Measurements from ENCODE around the gene GLI3. TPM values are rescaled to one million over a fixed set of nuclear protein-coding genes. Genes with fewer than 3 reads are reported as not detected.

Gene GLI3
- total RNA-seq, 1 experiment from 2014 or later: 46.2 TPM

DNA sequence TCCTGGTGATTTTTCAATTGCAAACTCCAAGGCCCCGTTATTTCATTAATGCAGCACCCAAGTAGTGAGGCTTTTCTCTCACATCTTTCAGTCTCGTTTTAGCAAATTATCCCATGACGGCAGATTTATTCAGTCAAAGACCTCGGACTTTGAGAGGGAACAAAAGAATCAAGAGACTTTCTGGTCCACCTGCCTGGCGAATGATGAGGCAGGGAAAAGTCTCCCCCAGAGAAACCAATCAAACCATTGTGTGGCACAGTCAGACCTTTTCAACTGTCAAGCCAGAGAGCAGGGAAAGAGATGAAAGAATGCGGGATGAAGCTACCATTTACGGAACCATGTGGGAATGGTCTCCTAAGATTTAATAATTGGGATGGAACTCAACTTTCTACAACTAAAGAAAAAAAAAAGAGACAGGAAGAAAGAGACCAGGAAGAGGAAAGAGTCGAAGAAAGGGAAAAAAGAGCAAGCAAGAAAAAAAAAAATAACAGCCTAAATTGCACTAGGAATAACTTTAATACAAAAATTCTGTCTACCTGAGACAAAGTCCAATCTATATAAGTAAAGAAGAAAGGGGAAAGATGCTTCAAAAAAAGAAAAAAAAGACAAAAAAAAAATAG lies 22.8 kb downstream of the GLI3 start (continued):
- TF ChIP-seq, protein P1, sequence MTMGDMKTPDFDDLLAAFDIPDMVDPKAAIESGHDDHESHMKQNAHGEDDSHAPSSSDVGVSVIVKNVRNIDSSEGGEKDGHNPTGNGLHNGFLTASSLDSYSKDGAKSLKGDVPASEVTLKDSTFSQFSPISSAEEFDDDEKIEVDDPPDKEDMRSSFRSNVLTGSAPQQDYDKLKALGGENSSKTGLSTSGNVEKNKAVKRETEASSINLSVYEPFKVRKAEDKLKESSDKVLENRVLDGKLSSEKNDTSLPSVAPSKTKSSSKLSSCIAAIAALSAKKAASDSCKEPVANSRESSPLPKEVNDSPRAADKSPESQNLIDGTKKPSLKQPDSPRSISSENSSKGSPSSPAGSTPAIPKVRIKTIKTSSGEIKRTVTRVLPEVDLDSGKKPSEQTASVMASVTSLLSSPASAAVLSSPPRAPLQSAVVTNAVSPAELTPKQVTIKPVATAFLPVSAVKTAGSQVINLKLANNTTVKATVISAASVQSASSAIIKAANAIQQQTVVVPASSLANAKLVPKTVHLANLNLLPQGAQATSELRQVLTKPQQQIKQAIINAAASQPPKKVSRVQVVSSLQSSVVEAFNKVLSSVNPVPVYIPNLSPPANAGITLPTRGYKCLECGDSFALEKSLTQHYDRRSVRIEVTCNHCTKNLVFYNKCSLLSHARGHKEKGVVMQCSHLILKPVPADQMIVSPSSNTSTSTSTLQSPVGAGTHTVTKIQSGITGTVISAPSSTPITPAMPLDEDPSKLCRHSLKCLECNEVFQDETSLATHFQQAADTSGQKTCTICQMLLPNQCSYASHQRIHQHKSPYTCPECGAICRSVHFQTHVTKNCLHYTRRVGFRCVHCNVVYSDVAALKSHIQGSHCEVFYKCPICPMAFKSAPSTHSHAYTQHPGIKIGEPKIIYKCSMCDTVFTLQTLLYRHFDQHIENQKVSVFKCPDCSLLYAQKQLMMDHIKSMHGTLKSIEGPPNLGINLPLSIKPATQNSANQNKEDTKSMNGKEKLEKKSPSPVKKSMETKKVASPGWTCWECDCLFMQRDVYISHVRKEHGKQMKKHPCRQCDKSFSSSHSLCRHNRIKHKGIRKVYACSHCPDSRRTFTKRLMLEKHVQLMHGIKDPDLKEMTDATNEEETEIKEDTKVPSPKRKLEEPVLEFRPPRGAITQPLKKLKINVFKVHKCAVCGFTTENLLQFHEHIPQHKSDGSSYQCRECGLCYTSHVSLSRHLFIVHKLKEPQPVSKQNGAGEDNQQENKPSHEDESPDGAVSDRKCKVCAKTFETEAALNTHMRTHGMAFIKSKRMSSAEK (CRISPR knock-in tag; IDR thresholded peaks at IDR 0.05; ENCODE audit: borderline replicate concordance): no peak
- TF ChIP-seq ZNF671 (CRISPR knock-in tag; IDR thresholded peaks at IDR 0.05) (no peak), ZNF317 (CRISPR knock-in tag; IDR thresholded peaks at IDR 0.05; ENCODE audit: borderline replicate concordance, low read depth) (no peak)
- TF ChIP-seq, protein P2, sequence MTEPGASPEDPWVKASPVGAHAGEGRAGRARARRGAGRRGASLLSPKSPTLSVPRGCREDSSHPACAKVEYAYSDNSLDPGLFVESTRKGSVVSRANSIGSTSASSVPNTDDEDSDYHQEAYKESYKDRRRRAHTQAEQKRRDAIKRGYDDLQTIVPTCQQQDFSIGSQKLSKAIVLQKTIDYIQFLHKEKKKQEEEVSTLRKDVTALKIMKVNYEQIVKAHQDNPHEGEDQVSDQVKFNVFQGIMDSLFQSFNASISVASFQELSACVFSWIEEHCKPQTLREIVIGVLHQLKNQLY (CRISPR knock-in tag; IDR thresholded peaks at IDR 0.05): no peak

DNA sequence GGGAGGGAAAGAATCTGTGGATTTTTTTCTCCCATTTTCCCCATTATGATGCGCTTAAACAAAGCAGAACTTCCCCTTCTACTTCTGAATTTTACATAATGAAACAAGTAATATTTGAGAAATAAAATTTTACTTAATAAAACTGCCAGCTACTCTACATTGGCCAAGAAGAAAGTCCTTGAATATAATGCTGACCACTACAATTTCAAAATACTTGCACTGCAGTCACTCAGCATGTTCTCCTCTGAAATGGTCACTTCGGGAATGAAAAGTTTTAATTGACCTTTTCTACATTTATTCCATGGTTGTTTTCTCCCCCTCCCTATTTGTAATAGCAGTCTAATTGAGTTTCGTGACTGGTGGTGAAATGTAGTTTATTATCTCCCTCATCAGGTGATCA lies 23.9 kb downstream of the GLI3 start:
- CTCF ChIA-PET: interaction anchor here (0.9 to 1.4 kb wide), 3 partner anchors 10 to 27 kb away, joined by 3 to 5 read pairs (median 3); no protein-coding TSS in a partner anchor
- Mint-ChIP-seq H3K36me3 (peaks cover 6% of the 10 kb centered on the region), H3K27ac (peak overlapping the region; percentile 81), H3K27me3 (ENCODE audit: low read depth) (no peaks in the 10 kb centered on the region), H3K4me3 (no peak overlapping the region; the same call in 1 of the 2 replicates), H3K4me1 (peaks cover 81% of the 10 kb centered on the region), H3K9me3 (no peaks in the 10 kb centered on the region)
- no peak for DNase-seq (ENCODE audit: low spot score)
- ATAC-seq: no peak
- POLR2A ChIA-PET: interaction anchor here (2.1 kb wide), 1 partner anchor 14 kb away, joined by 11 read pairs; no protein-coding TSS in a partner anchor
- no peak for TF ChIP-seq KAT7 (CRISPR knock-in tag; IDR thresholded peaks at IDR 0.05; ENCODE audit: borderline replicate concordance)
- no peak for TF ChIP-seq ETV6 (CRISPR knock-in tag; IDR thresholded peaks at IDR 0.05)
- TF ChIP-seq, protein P3, sequence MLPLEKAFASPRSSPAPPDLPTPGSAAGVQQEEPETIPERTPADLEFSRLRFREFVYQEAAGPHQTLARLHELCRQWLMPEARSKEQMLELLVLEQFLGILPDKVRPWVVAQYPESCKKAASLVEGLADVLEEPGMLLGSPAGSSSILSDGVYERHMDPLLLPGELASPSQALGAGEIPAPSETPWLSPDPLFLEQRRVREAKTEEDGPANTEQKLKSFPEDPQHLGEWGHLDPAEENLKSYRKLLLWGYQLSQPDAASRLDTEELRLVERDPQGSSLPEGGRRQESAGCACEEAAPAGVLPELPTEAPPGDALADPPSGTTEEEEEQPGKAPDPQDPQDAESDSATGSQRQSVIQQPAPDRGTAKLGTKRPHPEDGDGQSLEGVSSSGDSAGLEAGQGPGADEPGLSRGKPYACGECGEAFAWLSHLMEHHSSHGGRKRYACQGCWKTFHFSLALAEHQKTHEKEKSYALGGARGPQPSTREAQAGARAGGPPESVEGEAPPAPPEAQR (CRISPR knock-in tag; IDR thresholded peaks at IDR 0.05): no peak
- TF ChIP-seq, protein P4, sequence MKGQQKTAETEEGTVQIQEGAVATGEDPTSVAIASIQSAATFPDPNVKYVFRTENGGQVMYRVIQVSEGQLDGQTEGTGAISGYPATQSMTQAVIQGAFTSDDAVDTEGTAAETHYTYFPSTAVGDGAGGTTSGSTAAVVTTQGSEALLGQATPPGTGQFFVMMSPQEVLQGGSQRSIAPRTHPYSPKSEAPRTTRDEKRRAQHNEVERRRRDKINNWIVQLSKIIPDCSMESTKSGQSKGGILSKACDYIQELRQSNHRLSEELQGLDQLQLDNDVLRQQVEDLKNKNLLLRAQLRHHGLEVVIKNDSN (CRISPR knock-in tag; IDR thresholded peaks at IDR 0.05): no peak
- TF ChIP-seq OVOL2 (CRISPR knock-in tag; IDR thresholded peaks at IDR 0.05; ENCODE audit: borderline replicate concordance): no peak
- TF ChIP-seq IRF2 (CRISPR knock-in tag; IDR thresholded peaks at IDR 0.05; ENCODE audit: borderline replicate concordance, low read depth): no peak
- TF ChIP-seq, protein P5, sequence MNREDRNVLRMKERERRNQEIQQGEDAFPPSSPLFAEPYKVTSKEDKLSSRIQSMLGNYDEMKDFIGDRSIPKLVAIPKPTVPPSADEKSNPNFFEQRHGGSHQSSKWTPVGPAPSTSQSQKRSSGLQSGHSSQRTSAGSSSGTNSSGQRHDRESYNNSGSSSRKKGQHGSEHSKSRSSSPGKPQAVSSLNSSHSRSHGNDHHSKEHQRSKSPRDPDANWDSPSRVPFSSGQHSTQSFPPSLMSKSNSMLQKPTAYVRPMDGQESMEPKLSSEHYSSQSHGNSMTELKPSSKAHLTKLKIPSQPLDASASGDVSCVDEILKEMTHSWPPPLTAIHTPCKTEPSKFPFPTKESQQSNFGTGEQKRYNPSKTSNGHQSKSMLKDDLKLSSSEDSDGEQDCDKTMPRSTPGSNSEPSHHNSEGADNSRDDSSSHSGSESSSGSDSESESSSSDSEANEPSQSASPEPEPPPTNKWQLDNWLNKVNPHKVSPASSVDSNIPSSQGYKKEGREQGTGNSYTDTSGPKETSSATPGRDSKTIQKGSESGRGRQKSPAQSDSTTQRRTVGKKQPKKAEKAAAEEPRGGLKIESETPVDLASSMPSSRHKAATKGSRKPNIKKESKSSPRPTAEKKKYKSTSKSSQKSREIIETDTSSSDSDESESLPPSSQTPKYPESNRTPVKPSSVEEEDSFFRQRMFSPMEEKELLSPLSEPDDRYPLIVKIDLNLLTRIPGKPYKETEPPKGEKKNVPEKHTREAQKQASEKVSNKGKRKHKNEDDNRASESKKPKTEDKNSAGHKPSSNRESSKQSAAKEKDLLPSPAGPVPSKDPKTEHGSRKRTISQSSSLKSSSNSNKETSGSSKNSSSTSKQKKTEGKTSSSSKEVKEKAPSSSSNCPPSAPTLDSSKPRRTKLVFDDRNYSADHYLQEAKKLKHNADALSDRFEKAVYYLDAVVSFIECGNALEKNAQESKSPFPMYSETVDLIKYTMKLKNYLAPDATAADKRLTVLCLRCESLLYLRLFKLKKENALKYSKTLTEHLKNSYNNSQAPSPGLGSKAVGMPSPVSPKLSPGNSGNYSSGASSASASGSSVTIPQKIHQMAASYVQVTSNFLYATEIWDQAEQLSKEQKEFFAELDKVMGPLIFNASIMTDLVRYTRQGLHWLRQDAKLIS (CRISPR knock-in tag; IDR thresholded peaks at IDR 0.05; ENCODE audit: borderline replicate concordance): no peak
- TF ChIP-seq MYBL2 (CRISPR knock-in tag; IDR thresholded peaks at IDR 0.05): no peak
- TF ChIP-seq, protein P6, sequence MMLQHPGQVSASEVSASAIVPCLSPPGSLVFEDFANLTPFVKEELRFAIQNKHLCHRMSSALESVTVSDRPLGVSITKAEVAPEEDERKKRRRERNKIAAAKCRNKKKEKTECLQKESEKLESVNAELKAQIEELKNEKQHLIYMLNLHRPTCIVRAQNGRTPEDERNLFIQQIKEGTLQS (CRISPR knock-in tag; conservative IDR thresholded peaks at IDR 0.05): no peak
- no peak for TF ChIP-seq TP53 (CRISPR knock-in tag; IDR thresholded peaks at IDR 0.05)
- TF ChIP-seq, protein P7, sequence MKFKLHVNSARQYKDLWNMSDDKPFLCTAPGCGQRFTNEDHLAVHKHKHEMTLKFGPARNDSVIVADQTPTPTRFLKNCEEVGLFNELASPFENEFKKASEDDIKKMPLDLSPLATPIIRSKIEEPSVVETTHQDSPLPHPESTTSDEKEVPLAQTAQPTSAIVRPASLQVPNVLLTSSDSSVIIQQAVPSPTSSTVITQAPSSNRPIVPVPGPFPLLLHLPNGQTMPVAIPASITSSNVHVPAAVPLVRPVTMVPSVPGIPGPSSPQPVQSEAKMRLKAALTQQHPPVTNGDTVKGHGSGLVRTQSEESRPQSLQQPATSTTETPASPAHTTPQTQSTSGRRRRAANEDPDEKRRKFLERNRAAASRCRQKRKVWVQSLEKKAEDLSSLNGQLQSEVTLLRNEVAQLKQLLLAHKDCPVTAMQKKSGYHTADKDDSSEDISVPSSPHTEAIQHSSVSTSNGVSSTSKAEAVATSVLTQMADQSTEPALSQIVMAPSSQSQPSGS (CRISPR knock-in tag; IDR thresholded peaks at IDR 0.05; ENCODE audit: borderline replicate concordance, low read depth): no peak
- no peak for TF ChIP-seq ZNF396 (CRISPR knock-in tag; IDR thresholded peaks at IDR 0.05; ENCODE audit: borderline replicate concordance)
- TF ChIP-seq RELA (CRISPR knock-in tag; IDR thresholded peaks at IDR 0.05; ENCODE audit: borderline replicate concordance): no peak
- TF ChIP-seq CREM (CRISPR knock-in tag; IDR thresholded peaks at IDR 0.05): no peak
- no peak for TF ChIP-seq ZNF121 (CRISPR knock-in tag; IDR thresholded peaks at IDR 0.05)
- TF ChIP-seq GTF2I (CRISPR knock-in tag; conservative IDR thresholded peaks at IDR 0.05): no peak
- no peak for TF ChIP-seq FOXP1 (CRISPR knock-in tag; IDR thresholded peaks at IDR 0.05; ENCODE audit: borderline replicate concordance)

Measured in WTC11 (cell line).